ENCODE data around the gene GUCY1B1.

DNA sequence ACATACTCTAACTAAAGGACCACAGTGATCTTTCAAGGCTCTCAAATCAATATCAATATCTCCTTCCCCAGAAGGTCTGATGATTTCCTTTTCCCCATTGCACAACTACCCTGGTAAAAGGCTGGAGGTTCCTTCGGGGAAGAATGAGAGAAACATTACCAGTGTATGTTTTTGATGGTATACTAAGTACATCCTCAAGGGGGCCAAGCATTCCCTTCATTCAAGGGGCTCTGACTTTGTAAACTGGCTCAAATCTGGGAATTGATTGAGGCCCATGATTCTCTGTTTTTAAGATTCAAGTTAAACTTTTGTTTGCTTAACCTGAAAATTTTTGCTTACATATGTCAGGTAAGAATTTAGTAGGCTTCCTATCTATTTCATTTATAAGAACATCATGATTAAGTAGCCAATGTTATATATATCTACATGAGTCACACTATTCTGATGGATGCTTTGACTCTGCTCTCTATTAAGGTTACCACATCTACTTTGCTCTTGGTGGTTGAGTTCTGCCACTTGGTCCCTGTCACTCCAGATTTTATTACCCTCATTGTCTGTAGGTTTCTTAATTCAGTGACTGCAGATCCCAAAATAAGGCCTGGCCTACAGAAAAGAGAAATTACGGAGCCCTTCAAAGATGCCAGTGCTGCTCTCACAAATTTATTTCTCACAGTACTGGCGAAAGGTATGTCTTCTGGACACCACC lies 16.4 kb upstream of the GUCY1B1 start:
- TF ChIP-seq, protein P1, sequence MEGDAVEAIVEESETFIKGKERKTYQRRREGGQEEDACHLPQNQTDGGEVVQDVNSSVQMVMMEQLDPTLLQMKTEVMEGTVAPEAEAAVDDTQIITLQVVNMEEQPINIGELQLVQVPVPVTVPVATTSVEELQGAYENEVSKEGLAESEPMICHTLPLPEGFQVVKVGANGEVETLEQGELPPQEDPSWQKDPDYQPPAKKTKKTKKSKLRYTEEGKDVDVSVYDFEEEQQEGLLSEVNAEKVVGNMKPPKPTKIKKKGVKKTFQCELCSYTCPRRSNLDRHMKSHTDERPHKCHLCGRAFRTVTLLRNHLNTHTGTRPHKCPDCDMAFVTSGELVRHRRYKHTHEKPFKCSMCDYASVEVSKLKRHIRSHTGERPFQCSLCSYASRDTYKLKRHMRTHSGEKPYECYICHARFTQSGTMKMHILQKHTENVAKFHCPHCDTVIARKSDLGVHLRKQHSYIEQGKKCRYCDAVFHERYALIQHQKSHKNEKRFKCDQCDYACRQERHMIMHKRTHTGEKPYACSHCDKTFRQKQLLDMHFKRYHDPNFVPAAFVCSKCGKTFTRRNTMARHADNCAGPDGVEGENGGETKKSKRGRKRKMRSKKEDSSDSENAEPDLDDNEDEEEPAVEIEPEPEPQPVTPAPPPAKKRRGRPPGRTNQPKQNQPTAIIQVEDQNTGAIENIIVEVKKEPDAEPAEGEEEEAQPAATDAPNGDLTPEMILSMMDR (IDR thresholded peaks at IDR 0.05; ENCODE audit: insufficient read depth, low read depth, low read length) = no peak
- no peak for TF ChIP-seq EZH2 (IDR thresholded peaks at IDR 0.05; ENCODE audit: insufficient read depth, low read length)

Measured in astrocyte (in vitro differentiated cells and primary cell).